Neural cell (in vitro differentiated cells): ENCODE data around the gene PTGS2. TPM values are rescaled to one million over a fixed set of nuclear protein-coding genes. Genes with fewer than 3 reads are reported as not detected.

Experiments used
- H2AFZ ChIP-seq: fragments of 200-600, 300-800 bp; sonication (generic), shearing (Covaris generic); 2 replicates; pipeline ENCODE4 v1.6.0; 2014; ENCODE audit warnings: low read depth, mild to moderate bottlenecking, antibody characterized with exemption, low read length, moderate library complexity
- H3F3A ChIP-seq: fragments of 200-600 bp; shearing (Covaris generic); 2 replicates; pipeline ENCODE4 v1.6.1; 2016; ENCODE audit warnings: mild to moderate bottlenecking, moderate library complexity, mixed read lengths, antibody characterized with exemption, low read length; ENCODE audit not compliant: insufficient read depth, poor library complexity, severe bottlenecking
- H3K27ac ChIP-seq: fragments of 200-600, 300-800 bp; sonication (generic), shearing (Covaris generic); 2 replicates; pipeline ENCODE4 v1.5.1; 2014; ENCODE audit warnings: mild to moderate bottlenecking, low read length, moderate library complexity
- H3K27me3 ChIP-seq: fragments of 300-800, 200-600 bp; sonication (generic), shearing (Covaris generic); 2 replicates; pipeline ENCODE4 v1.6.0; 2014; ENCODE audit warnings: mild to moderate bottlenecking, low read depth, low read length, moderate library complexity; ENCODE audit not compliant: insufficient read depth
- H3K36me3 ChIP-seq: fragments of 300-800, 200-600 bp; sonication (generic), shearing (Covaris generic); 2 replicates; pipeline ENCODE4 v1.5.1; 2014; ENCODE audit warnings: mild to moderate bottlenecking, antibody characterized with exemption, low read length, moderate library complexity; ENCODE audit not compliant: insufficient read depth
- H3K4me2 ChIP-seq: fragments of 300-800, 200-600 bp; sonication (generic), shearing (Covaris generic); 2 replicates; pipeline ENCODE4 v1.6.0; 2014; ENCODE audit warnings: mild to moderate bottlenecking, low read length
- H3K4me3 ChIP-seq: fragments of 300-800, 200-600 bp; sonication (generic), shearing (Covaris generic); 2 replicates; pipeline ENCODE4 v1.5.1; 2014; ENCODE audit warnings: mild to moderate bottlenecking, low read length, moderate library complexity
- H3K79me2 ChIP-seq: fragments of 200-600 bp; shearing (Covaris generic); replicated peaks from 2 replicates; pipeline ENCODE4 v1.6.0; 2014; ENCODE audit warnings: mild to moderate bottlenecking, low read length, moderate library complexity; ENCODE audit not compliant: insufficient read depth
- H3K9ac ChIP-seq: fragments of 300-800, 200-600 bp; sonication (generic), shearing (Covaris generic); 2 replicates; pipeline ENCODE4 v1.6.1; 2016; ENCODE audit warnings: mild to moderate bottlenecking, low read length, mixed read lengths
- H3K9me2 ChIP-seq: fragments of 200-600 bp; shearing (Covaris generic); 2 replicates; pipeline ENCODE4 v1.6.1; 2016; ENCODE audit warnings: mild to moderate bottlenecking, low read length, mixed read lengths; ENCODE audit not compliant: insufficient read depth
- H3K9me3 ChIP-seq: fragments of 200-600, 300-800 bp; sonication (generic), shearing (Covaris generic); 2 replicates; pipeline ENCODE4 v1.6.1; 2016; ENCODE audit warnings: mild to moderate bottlenecking, mixed run types, low read length, moderate library complexity, mixed read lengths
- H4K20me1 ChIP-seq: fragments of 200-600 bp; shearing (Covaris generic); 2 replicates; pipeline ENCODE4 v1.6.1; 2016; ENCODE audit warnings: mild to moderate bottlenecking, mixed run types; ENCODE audit not compliant: insufficient read depth
- EP300 ChIP-seq: fragments of 450-650 bp; conservative IDR thresholded peaks from 2 replicates; pipeline ENCODE4 v1.6.1; 2014; ENCODE audit warnings: antibody characterized with exemption, mild to moderate bottlenecking, moderate library complexity; ENCODE audit not compliant: poor library complexity, severe bottlenecking
- EZH2 ChIP-seq: fragments of 200-600, 300-800 bp; shearing (Covaris generic), sonication (generic); IDR thresholded peaks from 2 replicates; pipeline ENCODE4 v1.6.1; 2014; ENCODE audit warnings: antibody characterized with exemption, low read length, borderline replicate concordance, mild to moderate bottlenecking; ENCODE audit not compliant: insufficient read depth, poor library complexity, severe bottlenecking
- MXI1 ChIP-seq: fragments of 450-650 bp; conservative IDR thresholded peaks from 2 replicates; pipeline ENCODE4 v1.6.1; 2014; ENCODE audit warnings: antibody characterized with exemption, mild to moderate bottlenecking; ENCODE audit not compliant: poor library complexity, severe bottlenecking
- POLR2AphosphoS5 ChIP-seq: IDR thresholded peaks from 2 replicates; pipeline ENCODE4 v1.6.1; 2012
- RAD21 ChIP-seq: fragments of 450-650 bp; conservative IDR thresholded peaks from 2 replicates; pipeline ENCODE4 v1.6.1; 2014; ENCODE audit warnings: antibody characterized with exemption, mild to moderate bottlenecking, moderate library complexity
- SMC3 ChIP-seq: fragments of 450-650 bp; conservative IDR thresholded peaks from 2 replicates; pipeline ENCODE4 v1.6.1; 2014; ENCODE audit warnings: antibody characterized with exemption, mild to moderate bottlenecking, moderate library complexity; ENCODE audit not compliant: poor library complexity
- TAF1 ChIP-seq: IDR thresholded peaks from 2 replicates; pipeline ENCODE4 v1.6.1; 2012; ENCODE audit warnings: low read depth
- polyA plus RNA-seq: library from polyadenylated mRNA; depleted of rRNA; stranded (reverse); fragments of >200 nt; gene quantifications from 2 replicates; pipeline ENCODE4 v1.2.3, GENCODE V29; 2014
- TF ChIP-seq, protein P1 (sequence below): IDR thresholded peaks from 2 replicates; pipeline ENCODE4 v1.6.1; 2012; ENCODE audit warnings: borderline replicate concordance
- TF ChIP-seq, protein P2 (sequence below): fragments of 450-650 bp; IDR thresholded peaks from 2 replicates; pipeline ENCODE4 v1.5.1; 2014; ENCODE audit warnings: antibody characterized with exemption, mild to moderate bottlenecking, moderate library complexity; ENCODE audit not compliant: poor library complexity, severe bottlenecking

PTGS2 gene
- polyA plus RNA-seq, 1 donor from 2014 or later: 0.25 TPM

DNA sequence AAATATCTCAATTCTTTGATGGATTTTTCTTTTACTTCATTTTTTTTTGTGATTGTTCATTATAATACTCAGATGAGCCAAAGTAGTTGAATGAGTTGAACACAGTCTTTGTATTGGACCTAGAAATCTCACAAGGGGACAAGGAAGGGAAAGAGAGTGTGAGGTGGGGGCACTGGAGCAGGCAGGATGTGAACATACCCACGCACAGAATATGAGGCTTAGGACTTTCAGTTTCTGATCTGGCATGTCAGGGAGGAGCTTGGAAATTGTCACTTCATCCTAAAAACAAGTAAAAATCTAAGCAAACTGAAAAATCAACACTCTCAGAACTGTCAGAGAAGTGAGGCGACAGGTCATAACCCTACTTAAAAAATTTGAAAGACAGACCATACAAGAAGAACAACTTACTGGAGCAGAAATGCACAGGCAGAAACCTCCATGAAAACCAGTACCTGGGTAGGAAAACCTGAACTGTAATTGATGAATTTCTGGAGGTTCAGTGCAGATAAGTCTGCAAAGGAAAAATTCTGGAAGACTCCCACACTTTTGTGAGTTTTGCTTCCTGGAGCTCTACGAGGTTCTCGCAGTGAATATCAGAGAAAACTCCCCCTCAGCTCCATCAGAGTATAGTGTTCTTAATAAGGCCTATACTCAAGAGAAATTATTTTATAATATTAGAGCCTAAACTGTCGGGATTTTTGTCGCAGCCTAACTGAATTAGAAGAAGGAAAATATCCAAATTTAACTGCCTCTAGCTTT is 3.6 kb upstream of the PTGS2 start:
- H3K9ac ChIP-seq: no peak overlapping the region
- TF ChIP-seq SMC3 (no peak), TAF1 (no peak), RAD21 (no peak), POLR2AphosphoS5 (no peak), EP300 (no peak), MXI1 (no peak)

DNA sequence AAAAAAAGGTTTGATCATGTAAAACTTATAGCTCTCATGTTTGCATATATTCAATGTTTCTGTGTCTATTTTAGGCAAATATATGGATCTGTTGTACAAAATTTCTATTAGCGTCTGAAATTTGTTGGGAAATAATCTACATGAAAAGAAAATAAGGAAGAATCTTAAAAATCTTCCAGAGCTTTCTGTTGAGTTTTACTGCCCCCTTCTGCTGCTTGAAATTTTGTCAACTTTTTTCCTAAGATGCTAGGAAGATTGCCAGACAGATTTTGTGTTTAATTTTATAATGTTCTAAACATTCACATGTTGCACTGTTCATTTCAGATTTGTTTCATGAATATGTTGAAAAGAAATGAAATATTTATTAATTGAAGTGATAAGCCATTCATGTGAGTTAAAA is 2.5 kb upstream of the PTGS2 start:
- H3K9ac ChIP-seq: no peak overlapping the region
- H4K20me1 ChIP-seq: no peaks in the 10 kb centered on the region
- no peak overlapping the region for H3K4me3 ChIP-seq
- H2AFZ ChIP-seq: no peak overlapping the region
- H3K79me2 ChIP-seq: no peaks in the 10 kb centered on the region
- H3K27ac ChIP-seq: no peak overlapping the region
- H3K27me3 ChIP-seq: peaks cover 29% of the 10 kb centered on the region
- no peak for TF ChIP-seq MXI1
- no peak for TF ChIP-seq EZH2
- TF ChIP-seq, protein P1, sequence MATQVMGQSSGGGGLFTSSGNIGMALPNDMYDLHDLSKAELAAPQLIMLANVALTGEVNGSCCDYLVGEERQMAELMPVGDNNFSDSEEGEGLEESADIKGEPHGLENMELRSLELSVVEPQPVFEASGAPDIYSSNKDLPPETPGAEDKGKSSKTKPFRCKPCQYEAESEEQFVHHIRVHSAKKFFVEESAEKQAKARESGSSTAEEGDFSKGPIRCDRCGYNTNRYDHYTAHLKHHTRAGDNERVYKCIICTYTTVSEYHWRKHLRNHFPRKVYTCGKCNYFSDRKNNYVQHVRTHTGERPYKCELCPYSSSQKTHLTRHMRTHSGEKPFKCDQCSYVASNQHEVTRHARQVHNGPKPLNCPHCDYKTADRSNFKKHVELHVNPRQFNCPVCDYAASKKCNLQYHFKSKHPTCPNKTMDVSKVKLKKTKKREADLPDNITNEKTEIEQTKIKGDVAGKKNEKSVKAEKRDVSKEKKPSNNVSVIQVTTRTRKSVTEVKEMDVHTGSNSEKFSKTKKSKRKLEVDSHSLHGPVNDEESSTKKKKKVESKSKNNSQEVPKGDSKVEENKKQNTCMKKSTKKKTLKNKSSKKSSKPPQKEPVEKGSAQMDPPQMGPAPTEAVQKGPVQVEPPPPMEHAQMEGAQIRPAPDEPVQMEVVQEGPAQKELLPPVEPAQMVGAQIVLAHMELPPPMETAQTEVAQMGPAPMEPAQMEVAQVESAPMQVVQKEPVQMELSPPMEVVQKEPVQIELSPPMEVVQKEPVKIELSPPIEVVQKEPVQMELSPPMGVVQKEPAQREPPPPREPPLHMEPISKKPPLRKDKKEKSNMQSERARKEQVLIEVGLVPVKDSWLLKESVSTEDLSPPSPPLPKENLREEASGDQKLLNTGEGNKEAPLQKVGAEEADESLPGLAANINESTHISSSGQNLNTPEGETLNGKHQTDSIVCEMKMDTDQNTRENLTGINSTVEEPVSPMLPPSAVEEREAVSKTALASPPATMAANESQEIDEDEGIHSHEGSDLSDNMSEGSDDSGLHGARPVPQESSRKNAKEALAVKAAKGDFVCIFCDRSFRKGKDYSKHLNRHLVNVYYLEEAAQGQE: no peak
- no peak for TF ChIP-seq RAD21
- no peak for TF ChIP-seq POLR2AphosphoS5
- no peak for TF ChIP-seq TAF1
- TF ChIP-seq EP300: no peak
- TF ChIP-seq SMC3: no peak
- TF ChIP-seq, protein P2, sequence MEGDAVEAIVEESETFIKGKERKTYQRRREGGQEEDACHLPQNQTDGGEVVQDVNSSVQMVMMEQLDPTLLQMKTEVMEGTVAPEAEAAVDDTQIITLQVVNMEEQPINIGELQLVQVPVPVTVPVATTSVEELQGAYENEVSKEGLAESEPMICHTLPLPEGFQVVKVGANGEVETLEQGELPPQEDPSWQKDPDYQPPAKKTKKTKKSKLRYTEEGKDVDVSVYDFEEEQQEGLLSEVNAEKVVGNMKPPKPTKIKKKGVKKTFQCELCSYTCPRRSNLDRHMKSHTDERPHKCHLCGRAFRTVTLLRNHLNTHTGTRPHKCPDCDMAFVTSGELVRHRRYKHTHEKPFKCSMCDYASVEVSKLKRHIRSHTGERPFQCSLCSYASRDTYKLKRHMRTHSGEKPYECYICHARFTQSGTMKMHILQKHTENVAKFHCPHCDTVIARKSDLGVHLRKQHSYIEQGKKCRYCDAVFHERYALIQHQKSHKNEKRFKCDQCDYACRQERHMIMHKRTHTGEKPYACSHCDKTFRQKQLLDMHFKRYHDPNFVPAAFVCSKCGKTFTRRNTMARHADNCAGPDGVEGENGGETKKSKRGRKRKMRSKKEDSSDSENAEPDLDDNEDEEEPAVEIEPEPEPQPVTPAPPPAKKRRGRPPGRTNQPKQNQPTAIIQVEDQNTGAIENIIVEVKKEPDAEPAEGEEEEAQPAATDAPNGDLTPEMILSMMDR: no peak
- no peak overlapping the region for H3K4me2 ChIP-seq
- no peaks in the 10 kb centered on the region for H3K9me3 ChIP-seq
- no peaks in the 10 kb centered on the region for H3F3A ChIP-seq
- no peaks in the 10 kb centered on the region for H3K9me2 ChIP-seq
- H3K36me3 ChIP-seq: no peaks in the 10 kb centered on the region

More for the DNA sequence above, 3.6 kb upstream of the PTGS2 start:
- Histone ChIP-seq H3K9me2 (no peaks in the 10 kb centered on the region), H3K9me3 (no peaks in the 10 kb centered on the region), H3K4me3 (no peak overlapping the region), H4K20me1 (no peaks in the 10 kb centered on the region), H3K27ac (no peak overlapping the region), H3K36me3 (no peaks in the 10 kb centered on the region), H3K79me2 (no peaks in the 10 kb centered on the region), H3K4me2 (no peak overlapping the region), H3K27me3 (peaks cover 29% of the 10 kb centered on the region), H3F3A (no peaks in the 10 kb centered on the region), H2AFZ (no peak overlapping the region)
